ENCODE measurements around the gene ANK3.
A peak's percentile ranks its signal among the peaks of the same experiment; 100 is the strongest.

The ANK3 gene

DNA sequence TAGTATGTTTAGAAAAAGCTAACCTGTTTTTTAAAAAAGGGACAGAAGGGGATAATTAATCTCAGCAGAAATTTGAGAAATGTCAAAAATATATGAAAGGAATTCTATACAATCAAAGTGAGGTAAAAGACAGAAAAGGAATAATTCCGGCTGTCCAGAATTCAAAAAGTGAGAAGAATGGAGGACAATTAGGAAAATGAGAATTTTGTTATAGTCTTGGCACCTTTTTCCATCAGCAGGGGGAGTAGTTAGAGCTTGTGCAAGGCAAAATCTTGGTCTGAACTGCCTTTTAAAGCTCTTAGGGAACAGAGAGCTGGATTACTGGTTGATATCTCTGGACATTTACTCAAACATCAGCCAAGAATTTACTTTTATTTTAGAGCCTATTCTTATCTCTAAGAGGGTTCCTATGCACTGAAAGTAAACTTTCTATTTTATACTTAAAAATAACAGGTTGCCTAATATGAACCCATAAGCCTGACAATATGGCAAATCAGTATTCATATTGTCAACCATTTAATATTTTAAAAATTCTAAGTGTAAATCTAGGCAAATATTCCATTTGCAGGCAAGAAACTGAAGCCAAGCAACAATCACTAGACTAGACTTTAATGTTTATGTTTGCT is 185.6 kb downstream of the ANK3 start:
- DNase-seq (ENCODE audit: low read depth): peak; percentile 20
- no peak overlapping the region for H3K4me3 ChIP-seq (ENCODE audit: low read depth, low read length)

DNA sequence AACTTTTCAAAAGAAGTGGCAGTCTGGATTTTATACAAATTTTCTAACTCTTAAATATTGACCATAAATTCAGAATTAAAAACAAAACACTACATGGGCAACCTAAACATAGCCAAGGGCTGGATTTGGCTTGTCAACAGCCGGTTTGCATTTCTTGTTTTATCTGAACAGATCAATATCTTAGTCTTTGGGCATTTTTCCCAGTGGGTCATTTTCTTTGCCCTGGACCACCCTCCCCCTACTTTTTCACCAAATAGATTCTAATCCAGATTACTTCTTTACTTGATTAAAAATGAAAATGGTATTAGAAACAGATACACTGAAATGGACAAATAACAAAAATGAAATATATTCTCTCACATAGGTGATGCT is 189.0 kb downstream of the ANK3 start:
- TF ChIP-seq, protein P1, sequence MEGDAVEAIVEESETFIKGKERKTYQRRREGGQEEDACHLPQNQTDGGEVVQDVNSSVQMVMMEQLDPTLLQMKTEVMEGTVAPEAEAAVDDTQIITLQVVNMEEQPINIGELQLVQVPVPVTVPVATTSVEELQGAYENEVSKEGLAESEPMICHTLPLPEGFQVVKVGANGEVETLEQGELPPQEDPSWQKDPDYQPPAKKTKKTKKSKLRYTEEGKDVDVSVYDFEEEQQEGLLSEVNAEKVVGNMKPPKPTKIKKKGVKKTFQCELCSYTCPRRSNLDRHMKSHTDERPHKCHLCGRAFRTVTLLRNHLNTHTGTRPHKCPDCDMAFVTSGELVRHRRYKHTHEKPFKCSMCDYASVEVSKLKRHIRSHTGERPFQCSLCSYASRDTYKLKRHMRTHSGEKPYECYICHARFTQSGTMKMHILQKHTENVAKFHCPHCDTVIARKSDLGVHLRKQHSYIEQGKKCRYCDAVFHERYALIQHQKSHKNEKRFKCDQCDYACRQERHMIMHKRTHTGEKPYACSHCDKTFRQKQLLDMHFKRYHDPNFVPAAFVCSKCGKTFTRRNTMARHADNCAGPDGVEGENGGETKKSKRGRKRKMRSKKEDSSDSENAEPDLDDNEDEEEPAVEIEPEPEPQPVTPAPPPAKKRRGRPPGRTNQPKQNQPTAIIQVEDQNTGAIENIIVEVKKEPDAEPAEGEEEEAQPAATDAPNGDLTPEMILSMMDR (IDR thresholded peaks at IDR 0.05; ENCODE audit: insufficient read depth, low read depth, low read length, missing control alignments): no peak
- no peak overlapping the region for H3K4me3 ChIP-seq (ENCODE audit: low read depth, low read length)
- no peak for DNase-seq (ENCODE audit: low read depth)

More for the DNA sequence above, 185.6 kb downstream of the ANK3 start:
- TF ChIP-seq, protein P1 (IDR thresholded peaks at IDR 0.05; ENCODE audit: insufficient read depth, low read depth, low read length, missing control alignments): peak; percentile 40

DNA sequence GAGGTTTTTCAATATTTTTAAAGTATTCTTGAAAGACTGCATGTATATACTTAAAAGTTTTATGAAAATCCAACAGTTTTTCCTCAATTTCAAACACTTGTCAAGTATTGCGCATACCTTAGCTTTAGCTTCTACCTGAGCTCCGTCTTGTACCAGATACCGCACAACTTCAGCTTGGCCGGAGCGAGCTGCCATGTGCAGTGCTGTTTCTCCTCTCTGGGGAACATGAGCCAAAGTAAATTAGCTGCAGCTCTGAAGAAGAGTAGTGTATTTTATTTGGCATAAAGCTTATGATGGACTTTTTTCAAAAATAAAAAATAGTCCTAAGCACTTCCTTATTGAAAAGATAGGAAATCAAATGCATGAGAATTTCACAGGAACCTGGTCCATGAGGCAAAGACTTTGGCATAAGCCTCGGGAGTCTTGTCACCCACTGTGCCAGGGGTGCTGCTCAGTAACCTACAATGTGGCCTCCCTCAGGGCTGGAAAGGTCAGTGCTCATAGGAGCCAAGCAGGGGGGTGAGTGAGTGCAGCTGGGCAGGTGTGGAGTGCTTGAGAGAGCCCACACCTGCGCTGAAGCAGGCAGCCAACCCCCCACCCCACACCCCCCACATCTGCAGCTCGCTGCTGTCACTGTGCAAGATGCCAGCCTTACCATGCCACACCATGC is 189.5 kb downstream of the ANK3 start:
- no peak overlapping the region for H3K4me3 ChIP-seq (ENCODE audit: low read depth, low read length)
- DNase-seq (ENCODE audit: low read depth): no peak
- TF ChIP-seq, protein P1 (IDR thresholded peaks at IDR 0.05; ENCODE audit: insufficient read depth, low read depth, low read length, missing control alignments): no peak

- TF ChIP-seq, protein P1 (IDR thresholded peaks at IDR 0.05; ENCODE audit: insufficient read depth, low read depth, low read length, missing control alignments): no peak
Observed at GRCh38 chr10:60197206-60197605, 192.5 kb downstream of the ANK3 start.

DNA sequence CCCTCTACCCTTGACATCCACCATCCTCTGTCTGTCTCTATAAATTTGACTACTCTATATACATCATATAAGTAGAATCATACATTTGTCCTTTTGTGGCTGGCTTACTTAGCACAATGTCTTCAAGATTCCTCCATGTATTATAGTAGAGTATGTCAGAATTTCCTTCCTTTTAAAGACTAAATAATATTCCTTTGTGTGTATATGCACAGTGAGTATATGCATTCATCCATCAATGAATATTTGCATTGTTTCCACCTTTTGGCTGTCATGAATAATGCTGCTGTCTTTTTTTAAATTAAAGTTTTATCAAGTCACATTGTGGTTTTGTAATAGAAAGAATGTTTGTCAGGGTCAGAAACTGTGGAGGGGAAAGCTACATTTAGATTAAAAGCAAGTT is 195.3 kb downstream of the ANK3 start:
- no peak overlapping the region for H3K4me3 ChIP-seq (ENCODE audit: low read depth, low read length)
- TF ChIP-seq, protein P1 (IDR thresholded peaks at IDR 0.05; ENCODE audit: insufficient read depth, low read depth, low read length, missing control alignments): no peak
- DNase-seq (ENCODE audit: low read depth): no peak

More at GRCh38 chr10:60197206-60197605, 192.5 kb downstream of the ANK3 start:
- H3K4me3 ChIP-seq (ENCODE audit: low read depth, low read length): no peak overlapping the region
- DNase-seq (ENCODE audit: low read depth): no peak

DNA sequence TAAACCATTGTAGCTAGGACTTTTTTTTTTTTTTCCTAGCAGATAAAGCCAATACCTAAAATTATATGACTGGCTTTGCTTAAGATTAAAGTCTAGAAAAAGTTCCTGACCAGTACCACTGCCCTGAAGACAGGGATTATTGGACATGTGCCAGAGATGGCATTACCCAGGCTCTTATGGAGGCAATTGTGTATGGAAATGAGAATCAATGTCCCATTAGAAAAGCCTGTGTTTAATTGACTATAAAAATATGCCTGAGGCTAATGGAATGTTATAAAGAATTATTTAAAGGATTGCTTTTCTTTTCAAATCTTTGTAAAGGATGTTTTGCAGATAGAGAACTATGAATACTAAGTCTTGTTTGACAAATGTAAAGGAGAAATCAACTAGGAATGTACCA is 196.7 kb downstream of the ANK3 start:
- no peak overlapping the region for H3K4me3 ChIP-seq (ENCODE audit: low read depth, low read length)
- TF ChIP-seq, protein P1 (IDR thresholded peaks at IDR 0.05; ENCODE audit: insufficient read depth, low read depth, low read length, missing control alignments): no peak
- DNase-seq (ENCODE audit: low read depth): no peak
